Activated naive CD4-positive, alpha-beta T cell treated with anti-CD3 and anti-CD28 coated beads, Interleukin-2, amount 10 ng/mL, durations not matched to agents 7 days and 5 days (primary cell): ENCODE data around the gene MAML2.

ENCODE experiments used
- CTCF ChIA-PET: fragments of 350-600 bp; sonication (Branson Sonifier 250); formaldehyde crosslinking; loops from one replicate; lab custom pipeline; 2021; ENCODE audit warnings: antibody characterized with exemption; lab: Charles Lee
- DNase-seq: peaks from one replicate; pipeline ENCODE4 v3.0.0-alpha.2; 2020
- H3K27ac Mint-ChIP-seq: one replicate; pipeline ENCODE4 v1.8.0; 2021; ENCODE audit warnings: mild to moderate bottlenecking, moderate library complexity, mixed read lengths
- H3K27me3 Mint-ChIP-seq: one replicate; pipeline ENCODE4 v1.8.0; 2021; ENCODE audit warnings: mild to moderate bottlenecking, mixed read lengths
- H3K36me3 Mint-ChIP-seq: one replicate; pipeline ENCODE4 v1.8.0; 2021; ENCODE audit warnings: mixed read lengths
- H3K4me1 Mint-ChIP-seq: one replicate; pipeline ENCODE4 v1.8.0; 2021; ENCODE audit warnings: mixed read lengths
- H3K4me3 Mint-ChIP-seq: one replicate; pipeline ENCODE4 v1.8.0; 2021; ENCODE audit warnings: mild to moderate bottlenecking, moderate library complexity, mixed read lengths
- H3K9me3 Mint-ChIP-seq: one replicate; pipeline ENCODE4 v1.8.0; 2021; ENCODE audit warnings: mixed read lengths

Gene MAML2

DNA sequence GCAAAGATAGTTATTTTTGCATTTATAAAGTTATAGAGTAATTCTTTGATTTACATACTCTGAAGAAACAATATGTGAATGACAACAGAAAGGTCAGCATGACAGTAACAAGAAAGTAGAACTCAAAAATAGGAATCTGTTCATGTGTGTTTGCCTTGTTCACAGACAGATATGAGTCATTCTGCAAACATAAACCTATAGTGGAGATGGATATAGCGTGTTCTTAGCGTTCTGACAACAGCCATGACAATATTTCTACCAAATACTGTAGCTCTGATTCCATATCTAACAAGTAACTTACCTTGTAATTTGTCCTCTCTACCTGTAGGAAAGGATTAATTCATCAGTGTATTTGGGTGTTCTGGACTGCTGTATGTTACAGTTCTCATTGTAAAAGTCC is 210.6 kb downstream of the MAML2 start:
- CTCF ChIA-PET, result no interaction called here
- Mint-ChIP-seq H3K36me3 (peaks cover 31% of the 10 kb centered on the region), H3K9me3 (no peaks in the 10 kb centered on the region), H3K4me3 (no peak overlapping the region), H3K4me1 (peaks cover 22% of the 10 kb centered on the region), H3K27me3 (no peaks in the 10 kb centered on the region), H3K27ac (no peak overlapping the region)
- no peak for DNase-seq

DNA sequence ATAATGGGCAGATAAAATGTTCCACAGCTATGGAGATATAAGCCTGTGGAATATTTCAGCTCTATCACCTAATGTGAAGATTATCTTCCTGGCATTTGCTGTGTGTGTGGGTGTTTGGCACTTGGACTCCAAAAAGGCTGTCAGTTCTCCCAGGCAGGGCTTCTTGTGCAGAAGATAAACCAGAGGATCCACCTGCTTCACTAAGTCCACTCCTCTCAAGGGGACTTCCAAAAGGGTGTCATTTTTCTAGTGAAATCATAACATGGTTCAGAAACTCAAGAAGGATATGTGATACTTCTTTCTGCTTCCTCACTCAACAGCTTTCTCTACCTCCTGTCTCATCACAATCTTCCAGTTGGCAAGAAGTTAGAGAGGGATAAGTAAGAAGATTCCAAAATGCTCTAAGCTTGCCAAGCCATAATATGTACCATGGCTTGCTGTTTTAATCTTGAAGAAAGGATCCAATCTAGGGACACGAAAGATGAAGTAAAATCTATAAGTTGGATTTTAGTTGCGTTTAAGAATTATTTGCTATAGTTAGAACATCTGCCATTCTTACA is 212.9 kb downstream of the MAML2 start:
- Mint-ChIP-seq H3K27me3 (no peaks in the 10 kb centered on the region), H3K4me1 (peaks cover 17% of the 10 kb centered on the region)
- CTCF ChIA-PET, result interaction anchor here (0.9 kb wide), 1 partner anchor 75 kb away, joined by 3 read pairs; no protein-coding TSS in a partner anchor

DNA sequence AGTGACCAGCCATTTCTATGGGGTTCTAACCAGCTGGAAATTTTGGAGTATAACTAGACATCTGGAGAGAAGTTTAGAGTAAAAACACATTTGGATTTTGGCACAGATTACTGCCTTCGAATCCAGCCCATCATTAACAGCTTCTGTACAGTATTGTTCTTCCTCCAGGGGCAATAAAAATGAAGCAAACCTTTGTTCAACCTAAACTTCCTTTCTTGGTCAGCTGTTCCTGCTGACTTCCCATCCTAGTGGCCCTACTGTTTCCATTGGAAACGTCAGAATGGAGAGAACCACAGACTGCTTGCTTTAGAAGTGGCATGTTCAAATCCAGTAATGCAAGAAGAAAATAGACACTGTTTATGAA is 215.4 kb downstream of the MAML2 start:
- peaks cover 19% of the 10 kb centered on the region for H3K4me1 Mint-ChIP-seq
- peaks cover 32% of the 10 kb centered on the region for H3K36me3 Mint-ChIP-seq
- no peaks in the 10 kb centered on the region for H3K27me3 Mint-ChIP-seq
- no peak for DNase-seq
- CTCF ChIA-PET, result no interaction called here
- H3K9me3 Mint-ChIP-seq, result no peaks in the 10 kb centered on the region
- no peak overlapping the region for H3K4me3 Mint-ChIP-seq
- H3K27ac Mint-ChIP-seq, result no peak overlapping the region

More for the DNA sequence above, 212.9 kb downstream of the MAML2 start:
- no peak overlapping the region for H3K4me3 Mint-ChIP-seq
- peaks cover 35% of the 10 kb centered on the region for H3K36me3 Mint-ChIP-seq
- H3K27ac Mint-ChIP-seq, result no peak overlapping the region
- DNase-seq, result no peak
- no peaks in the 10 kb centered on the region for H3K9me3 Mint-ChIP-seq

DNA sequence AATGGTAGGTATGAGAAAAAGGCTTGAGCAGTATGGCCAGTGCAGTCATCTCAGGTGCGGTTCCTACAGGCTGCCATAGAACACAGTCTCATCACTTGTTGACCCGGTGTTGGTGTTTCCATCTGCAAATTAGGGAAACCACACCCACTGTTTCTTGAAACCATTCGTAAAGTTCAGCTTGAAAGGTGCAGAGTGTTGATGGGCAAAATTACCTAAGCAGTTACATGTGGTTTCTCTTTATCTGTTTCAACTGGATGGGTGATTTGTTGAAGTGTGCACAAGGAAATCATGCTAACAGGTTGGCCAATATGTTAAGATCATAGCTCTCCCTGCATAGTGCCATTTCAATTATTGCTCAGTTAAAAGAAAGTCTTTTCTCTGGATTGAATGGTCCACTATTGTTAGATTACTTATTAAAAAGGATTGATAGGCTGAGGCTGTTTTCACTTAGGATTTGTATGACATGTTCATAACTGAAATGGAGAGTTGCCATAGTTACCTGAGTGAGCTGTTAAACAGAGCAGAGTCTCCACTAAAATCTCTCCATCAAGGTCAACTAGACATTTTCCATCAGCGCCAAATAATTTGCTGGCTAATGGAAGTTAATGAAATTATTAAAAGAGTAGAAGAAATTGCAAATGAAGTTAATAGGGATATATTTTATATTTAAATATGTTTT is 215.9 kb downstream of the MAML2 start:
- no peak for DNase-seq
- CTCF ChIA-PET, result no interaction called here
- Mint-ChIP-seq H3K4me1 (peaks cover 19% of the 10 kb centered on the region), H3K36me3 (peaks cover 31% of the 10 kb centered on the region), H3K27me3 (no peaks in the 10 kb centered on the region), H3K4me3 (no peak overlapping the region), H3K27ac (no peak overlapping the region), H3K9me3 (no peaks in the 10 kb centered on the region)

DNA sequence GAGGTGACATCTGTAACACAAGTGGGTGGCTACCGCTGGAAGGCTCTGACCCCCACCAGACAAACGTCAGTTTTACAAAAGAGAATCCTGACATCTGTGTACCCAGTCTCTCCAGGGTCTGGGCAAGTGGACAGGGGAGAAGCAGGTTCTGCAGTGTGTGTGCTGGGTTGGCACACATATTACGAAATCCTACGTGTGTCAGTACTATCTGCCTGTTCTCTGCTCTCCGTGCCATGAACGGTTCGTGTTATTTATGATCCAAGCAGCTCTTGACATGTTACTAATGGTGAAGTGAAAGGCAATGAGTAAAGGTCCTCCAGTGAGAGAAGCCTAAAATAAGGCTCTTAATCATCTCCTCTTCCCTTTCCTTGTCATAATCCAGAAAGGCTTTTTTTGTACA is 217.6 kb downstream of the MAML2 start:
- DNase-seq, result no peak
- no peaks in the 10 kb centered on the region for H3K27me3 Mint-ChIP-seq
- peaks cover 19% of the 10 kb centered on the region for H3K4me1 Mint-ChIP-seq
- peaks cover 28% of the 10 kb centered on the region for H3K36me3 Mint-ChIP-seq
- H3K9me3 Mint-ChIP-seq, result no peaks in the 10 kb centered on the region
- H3K4me3 Mint-ChIP-seq, result no peak overlapping the region
- H3K27ac Mint-ChIP-seq, result no peak overlapping the region
- CTCF ChIA-PET, result no interaction called here

DNA sequence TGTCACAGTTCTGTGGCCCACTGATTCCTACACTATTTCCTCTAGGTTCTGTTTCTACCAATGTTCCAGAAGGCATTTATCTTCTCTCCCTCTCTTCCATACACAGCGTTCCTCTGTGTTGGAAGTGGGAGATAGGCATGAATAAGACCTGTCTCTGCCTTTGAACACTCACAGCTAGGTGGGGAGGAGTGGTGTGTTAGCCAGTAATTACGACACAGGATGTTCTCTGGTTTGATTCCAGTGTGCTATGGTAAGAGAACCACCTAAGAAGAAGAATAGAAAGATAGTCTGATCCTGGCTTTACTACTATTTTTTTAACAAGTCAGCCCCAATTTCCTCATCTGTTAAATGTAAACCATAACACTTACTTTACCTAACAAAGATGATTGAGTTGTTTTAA is 218.8 kb downstream of the MAML2 start:
- Mint-ChIP-seq H3K36me3 (peaks cover 21% of the 10 kb centered on the region), H3K27ac (no peak overlapping the region), H3K9me3 (no peaks in the 10 kb centered on the region), H3K4me3 (no peak overlapping the region), H3K4me1 (peaks cover 19% of the 10 kb centered on the region), H3K27me3 (no peaks in the 10 kb centered on the region)
- no peak for DNase-seq
- CTCF ChIA-PET, result interaction anchor here (0.6 kb wide), 1 partner anchor 167 kb away, joined by 4 read pairs; no protein-coding TSS in a partner anchor

DNA sequence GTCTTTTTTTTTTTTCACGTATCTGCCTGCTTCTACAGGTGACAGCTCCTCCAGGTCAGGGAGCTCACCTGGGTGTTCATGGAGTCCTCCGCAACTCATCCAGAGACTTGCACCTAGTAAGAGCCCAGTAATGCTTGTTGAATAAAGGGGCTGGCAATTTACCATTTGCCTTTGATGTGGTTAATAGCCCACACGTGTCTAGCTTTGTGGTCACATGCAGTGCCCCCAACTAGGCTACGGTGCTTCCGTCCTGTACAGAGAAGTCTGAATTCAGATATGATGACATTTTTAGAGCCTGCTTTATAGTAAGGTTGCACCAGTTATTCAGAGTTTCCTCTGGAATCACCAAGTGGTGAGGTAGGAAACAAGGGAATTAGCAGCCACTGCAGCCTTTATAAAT is 219.7 kb downstream of the MAML2 start:
- Mint-ChIP-seq H3K9me3 (no peaks in the 10 kb centered on the region), H3K27ac (no peak overlapping the region), H3K4me1 (peaks cover 18% of the 10 kb centered on the region), H3K36me3 (peaks cover 21% of the 10 kb centered on the region), H3K27me3 (no peaks in the 10 kb centered on the region), H3K4me3 (no peak overlapping the region)
- CTCF ChIA-PET, result no interaction called here
- DNase-seq, result no peak

DNA sequence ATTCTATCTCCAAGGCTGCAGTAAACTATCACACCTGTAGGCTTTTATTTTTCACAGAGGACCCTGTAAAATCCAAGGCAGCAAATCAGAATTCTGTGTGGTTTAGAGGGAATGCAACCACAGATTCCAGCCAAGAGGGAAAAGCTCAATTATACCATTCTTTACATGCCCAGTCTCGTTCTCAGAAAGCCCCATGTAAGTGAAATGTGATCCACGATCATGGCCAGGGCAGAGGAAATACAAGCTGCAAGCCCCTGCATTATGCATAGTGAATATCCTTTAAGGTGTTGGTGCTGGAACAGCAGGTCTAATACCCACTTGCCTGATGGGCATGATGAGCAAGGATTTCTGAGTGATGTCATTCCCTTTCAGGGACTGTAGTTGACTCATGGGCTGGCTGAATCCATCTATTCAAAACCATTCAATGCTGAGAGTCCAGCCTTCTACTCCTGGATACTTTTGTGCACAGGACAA is 220.4 kb downstream of the MAML2 start:
- peaks cover 24% of the 10 kb centered on the region for H3K36me3 Mint-ChIP-seq
- H3K9me3 Mint-ChIP-seq, result no peaks in the 10 kb centered on the region
- H3K27me3 Mint-ChIP-seq, result no peaks in the 10 kb centered on the region
- CTCF ChIA-PET, result no interaction called here
- DNase-seq, result no peak
- peaks cover 16% of the 10 kb centered on the region for H3K4me1 Mint-ChIP-seq
- H3K27ac Mint-ChIP-seq, result no peak overlapping the region
- no peak overlapping the region for H3K4me3 Mint-ChIP-seq

DNA sequence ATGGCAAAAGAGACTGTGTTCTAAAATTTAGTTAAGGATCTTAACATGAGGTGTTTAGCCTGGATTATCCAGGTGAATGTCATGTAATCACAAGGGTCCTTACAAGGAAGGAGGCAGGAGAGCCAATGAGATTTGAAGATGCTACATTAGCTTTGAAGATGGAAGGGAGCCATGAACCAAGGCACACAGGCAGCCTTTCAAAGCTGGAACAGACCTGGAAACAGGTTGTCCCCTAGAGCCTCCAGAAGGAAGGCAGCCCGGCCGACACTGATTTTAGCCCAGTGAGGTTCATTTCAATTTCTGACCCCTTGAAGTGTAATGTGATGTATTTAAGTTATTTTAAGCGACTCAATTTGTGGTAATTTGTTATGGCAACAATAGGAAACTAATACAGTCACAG is 223.8 kb downstream of the MAML2 start:
- Mint-ChIP-seq H3K4me1 (peaks cover 3% of the 10 kb centered on the region), H3K9me3 (no peaks in the 10 kb centered on the region), H3K36me3 (peaks cover 32% of the 10 kb centered on the region), H3K27ac (no peak overlapping the region), H3K4me3 (no peak overlapping the region), H3K27me3 (no peaks in the 10 kb centered on the region)
- no peak for DNase-seq
- CTCF ChIA-PET, result interaction anchor here (0.6 kb wide), 1 partner anchor 12 kb away, joined by 4 read pairs; no protein-coding TSS in a partner anchor

DNA sequence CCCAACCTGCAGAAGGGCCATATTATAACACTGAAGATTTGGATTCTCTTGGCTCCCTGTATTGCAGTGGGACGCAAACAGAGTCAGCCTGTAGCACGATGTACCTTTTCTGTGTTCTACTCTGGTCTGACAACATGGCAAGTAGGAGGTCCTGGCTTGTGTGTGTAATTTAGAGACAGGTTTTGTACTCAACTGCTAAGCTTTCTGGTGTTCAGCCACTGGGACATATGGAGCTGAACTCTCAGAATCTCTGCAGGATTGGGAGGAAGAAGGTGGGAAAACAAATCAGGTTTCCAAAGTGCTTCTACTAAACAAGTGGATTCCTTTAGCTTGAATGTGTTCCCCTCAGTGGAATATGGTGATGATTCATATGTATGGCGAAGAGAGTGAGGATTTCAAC is 226.6 kb downstream of the MAML2 start:
- H3K36me3 Mint-ChIP-seq, result peaks cover 37% of the 10 kb centered on the region
- H3K4me1 Mint-ChIP-seq, result peaks cover 16% of the 10 kb centered on the region
- H3K4me3 Mint-ChIP-seq, result no peak overlapping the region
- H3K27ac Mint-ChIP-seq, result no peak overlapping the region
- DNase-seq, result no peak
- no peaks in the 10 kb centered on the region for H3K9me3 Mint-ChIP-seq
- no peaks in the 10 kb centered on the region for H3K27me3 Mint-ChIP-seq
- CTCF ChIA-PET, result no interaction called here

DNA sequence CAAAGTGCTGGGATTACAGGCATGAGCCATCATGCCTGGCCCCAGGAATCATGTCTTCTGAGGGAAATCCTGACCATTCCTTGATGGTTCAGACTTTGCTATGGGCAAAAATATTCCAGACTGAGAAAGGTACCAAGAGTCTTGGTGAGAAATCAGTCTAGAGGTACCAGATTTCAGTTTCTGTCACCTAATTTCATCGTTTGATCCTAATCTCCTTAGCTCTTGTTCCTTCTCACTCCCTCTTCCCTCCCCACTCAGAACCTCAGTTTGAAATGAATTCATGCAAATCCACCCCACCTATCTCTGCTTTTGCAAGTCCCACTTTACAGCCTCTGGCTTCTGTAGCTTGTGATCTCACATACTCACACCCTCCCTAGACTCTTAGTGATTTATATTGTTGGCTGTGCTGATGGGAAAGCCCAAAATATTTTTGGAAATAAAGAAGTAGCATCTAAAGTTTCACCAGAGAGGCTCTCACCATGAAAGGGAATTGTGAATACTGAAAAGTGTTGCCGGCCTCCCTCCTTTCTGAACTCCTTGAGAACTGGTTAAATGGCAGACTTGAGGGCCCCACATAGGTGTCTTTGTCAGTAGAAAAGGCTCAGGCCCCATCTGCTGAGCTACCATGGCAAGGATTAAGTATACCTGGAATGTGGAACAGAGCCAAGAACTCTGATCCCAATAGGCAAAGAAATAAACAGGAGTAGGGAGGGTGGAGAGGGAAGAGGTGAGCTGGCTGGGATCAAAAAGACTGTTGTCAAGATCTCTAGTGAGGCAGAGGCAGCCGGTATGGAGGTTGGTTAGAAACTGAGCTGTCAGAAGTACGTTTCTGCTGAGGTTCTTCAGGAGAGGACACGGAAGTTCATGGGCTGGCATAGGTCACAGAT is 228.6 kb downstream of the MAML2 start:
- Mint-ChIP-seq H3K4me1 (peaks cover 18% of the 10 kb centered on the region), H3K4me3 (no peak overlapping the region), H3K27me3 (no peaks in the 10 kb centered on the region), H3K27ac (no peak overlapping the region), H3K36me3 (peaks cover 43% of the 10 kb centered on the region), H3K9me3 (no peaks in the 10 kb centered on the region)
- DNase-seq, result no peak
- CTCF ChIA-PET, result no interaction called here

DNA sequence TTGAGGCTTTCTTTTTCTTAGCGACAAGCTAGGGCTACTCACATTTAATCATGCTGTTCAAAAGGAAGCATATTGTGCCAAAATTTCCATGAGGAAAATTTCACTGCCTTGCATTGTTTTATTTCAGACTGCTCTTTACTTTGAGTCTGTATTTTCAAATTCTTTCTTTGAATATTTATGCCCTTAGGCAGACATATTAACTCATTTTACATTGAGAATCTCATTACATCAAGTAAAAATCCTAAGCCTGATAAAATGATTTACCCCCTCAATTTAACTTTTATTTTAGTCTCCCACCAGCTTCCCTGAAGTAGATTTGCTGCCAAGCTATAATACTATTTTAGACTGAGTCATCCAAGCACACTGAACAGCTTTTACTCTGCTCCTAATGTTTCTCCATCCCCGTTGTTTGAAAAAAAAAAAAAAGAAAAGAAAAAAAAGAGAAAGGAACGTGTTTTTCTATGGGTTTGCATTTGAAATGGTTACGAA is 229.8 kb downstream of the MAML2 start:
- H3K36me3 Mint-ChIP-seq, result peaks cover 38% of the 10 kb centered on the region
- no peak overlapping the region for H3K27ac Mint-ChIP-seq
- peaks cover 18% of the 10 kb centered on the region for H3K4me1 Mint-ChIP-seq
- no peaks in the 10 kb centered on the region for H3K9me3 Mint-ChIP-seq
- no peaks in the 10 kb centered on the region for H3K27me3 Mint-ChIP-seq
- DNase-seq, result no peak
- CTCF ChIA-PET, result interaction anchor here (0.7 kb wide), 1 partner anchor 230 kb away, joined by 3 read pairs; the partner anchor contains the start of gene MAML2
- no peak overlapping the region for H3K4me3 Mint-ChIP-seq

DNA sequence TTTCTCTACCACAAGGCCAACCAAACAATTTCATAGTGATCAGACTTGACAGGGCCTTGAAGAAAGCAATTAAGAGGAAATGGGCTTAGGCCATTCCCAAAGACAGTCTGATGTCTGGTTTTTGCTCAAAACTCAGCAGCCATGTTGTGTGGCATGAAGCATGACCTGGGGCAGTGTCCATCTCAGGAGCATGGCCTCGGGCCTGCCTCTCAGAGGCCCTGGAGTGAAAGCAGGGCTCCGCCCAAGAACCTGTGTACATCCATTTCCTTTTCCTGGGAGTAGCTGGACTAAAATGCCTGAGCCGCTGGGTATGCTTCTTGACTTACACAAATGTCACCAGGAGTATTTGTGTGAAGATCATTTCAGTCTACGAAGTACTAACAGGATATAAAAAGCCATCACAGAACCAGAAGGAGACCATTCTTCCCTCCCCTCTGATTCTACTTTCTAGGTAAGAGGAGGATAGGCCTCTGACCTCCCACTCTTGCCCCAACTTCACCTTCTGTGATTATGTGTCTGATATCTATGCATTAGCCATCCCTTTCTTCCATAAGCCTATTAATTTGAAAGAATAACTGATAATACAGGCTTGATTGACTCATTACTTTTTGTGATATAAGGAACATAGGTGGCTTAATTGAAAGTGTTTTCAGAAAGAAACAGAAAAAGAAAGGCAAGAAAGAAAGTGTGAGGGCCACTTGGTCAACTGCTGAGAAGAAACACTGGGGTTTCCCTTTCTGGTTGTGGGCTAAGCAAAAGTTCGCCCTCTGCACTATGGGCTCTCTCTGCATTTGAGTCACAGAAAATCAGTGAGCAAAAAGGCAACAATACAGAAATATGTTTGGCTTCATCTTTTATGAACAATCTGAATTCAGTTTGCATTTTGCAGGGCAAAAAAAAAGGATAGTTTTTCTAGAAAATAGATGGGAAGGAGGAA is 230.5 kb downstream of the MAML2 start:
- CTCF ChIA-PET, result interaction anchor here (0.6 to 1.7 kb wide), 2 partner anchors 17 to 231 kb away, joined by 3 to 5 read pairs; partner anchors contain the start of gene MAML2
- no peak for DNase-seq
- Mint-ChIP-seq H3K27ac (no peak overlapping the region), H3K9me3 (no peaks in the 10 kb centered on the region), H3K27me3 (no peaks in the 10 kb centered on the region), H3K4me3 (no peak overlapping the region), H3K4me1 (peaks cover 18% of the 10 kb centered on the region), H3K36me3 (peaks cover 38% of the 10 kb centered on the region)
